ENCODE measurements around the gene LUZP1.

The LUZP1 gene

GRCh38 chr1:23039308-23039826, 129.3 kb downstream of the LUZP1 start (continued):
- TF ChIP-seq ZNF18 (tag by site-specific recombination; IDR thresholded peaks at IDR 0.05) (peak; percentile 52; the same call in 1 of the 2 replicates), TRIM28 (IDR thresholded peaks at IDR 0.05; ENCODE audit: borderline replicate concordance, low read length) (peak; percentile 83), ZNF426 (tag by site-specific recombination; IDR thresholded peaks at IDR 0.05) (no peak), ZBTB21 (tag by site-specific recombination; IDR thresholded peaks at IDR 0.05) (no peak), ZNF324 (tag by site-specific recombination; IDR thresholded peaks at IDR 0.05) (no peak), SP2 (tag by site-specific recombination; IDR thresholded peaks at IDR 0.05) (no peak), ZFP37 (tag by site-specific recombination; IDR thresholded peaks at IDR 0.05) (no peak), ZNF529 (tag by site-specific recombination; IDR thresholded peaks at IDR 0.05; ENCODE audit: insufficient replicate concordance) (no peak), ZNF629 (tag by site-specific recombination; IDR thresholded peaks at IDR 0.05) (peak; percentile 26; the same call in 1 of the 2 replicates), INSM2 (tag by site-specific recombination; IDR thresholded peaks at IDR 0.05) (no peak), ZNF423 (tag by site-specific recombination; IDR thresholded peaks at IDR 0.05) (no peak), ZNF654 (tag by site-specific recombination; IDR thresholded peaks at IDR 0.05; ENCODE audit: low read depth) (no peak), ZNF335 (tag by site-specific recombination; conservative IDR thresholded peaks at IDR 0.05) (no peak), ZSCAN4 (tag by site-specific recombination; IDR thresholded peaks at IDR 0.05) (no peak), ZNF560 (tag by site-specific recombination; IDR thresholded peaks at IDR 0.05; ENCODE audit: borderline replicate concordance) (no peak), ZNF639 (tag by site-specific recombination; IDR thresholded peaks at IDR 0.05) (0 out of 2 replicates have a peak, but pooled peaks have one; percentile 19), ZNF626 (tag by site-specific recombination; IDR thresholded peaks at IDR 0.05) (no peak), HOXA7 (CRISPR knock-in tag; IDR thresholded peaks at IDR 0.05; ENCODE audit: borderline replicate concordance) (no peak), ZNF211 (tag by site-specific recombination; IDR thresholded peaks at IDR 0.05; ENCODE audit: low read depth) (no peak), ZSCAN30 (tag by site-specific recombination; IDR thresholded peaks at IDR 0.05) (no peak), YY2 (tag by site-specific recombination; IDR thresholded peaks at IDR 0.05) (no peak), ZSCAN16 (tag by site-specific recombination; IDR thresholded peaks at IDR 0.05) (no peak), ZNF16 (tag by site-specific recombination; IDR thresholded peaks at IDR 0.05; ENCODE audit: low read depth) (no peak), ELK4 (IDR thresholded peaks at IDR 0.05; ENCODE audit: borderline replicate concordance, low read depth, low read length) (no peak), ZNF664 (tag by site-specific recombination; IDR thresholded peaks at IDR 0.05) (peak; percentile 65), ZNF501 (tag by site-specific recombination; IDR thresholded peaks at IDR 0.05) (no peak), GLI2 (tag by site-specific recombination; IDR thresholded peaks at IDR 0.05; ENCODE audit: borderline replicate concordance, low read depth) (no peak), KLF7 (tag by site-specific recombination; IDR thresholded peaks at IDR 0.05; ENCODE audit: borderline replicate concordance) (no peak; the same call in 1 of the 2 replicates)
